Hepatocyte (in vitro differentiated cells): ENCODE results near the gene LYPD4. TPM values are rescaled to one million over a fixed set of nuclear protein-coding genes. Genes with fewer than 3 reads are reported as not detected.

Experiments used
- DNase-seq: peaks from one replicate; pipeline ENCODE4 v3.0.0-alpha.2; 2016; ENCODE audit warnings: low spot score
- H2AFZ ChIP-seq: fragments of 200-600 bp; sonication (generic); 2 replicates; pipeline ENCODE4 v1.6.0; 2016; ENCODE audit warnings: antibody characterized with exemption, mild to moderate bottlenecking
- H3K27ac ChIP-seq: fragments of 200-600 bp; sonication (generic); 2 replicates; pipeline ENCODE4 v1.5.1; 2016; ENCODE audit warnings: mild to moderate bottlenecking
- H3K27me3 ChIP-seq: fragments of 200-600 bp; sonication (generic); 2 replicates; pipeline ENCODE4 v1.6.1; 2016
- H3K36me3 ChIP-seq: fragments of 200-600 bp; sonication (generic); replicated peaks from 2 replicates; pipeline ENCODE4 v1.5.1; 2016; ENCODE audit warnings: low read depth; ENCODE audit not compliant: insufficient read depth
- H3K4me1 ChIP-seq: fragments of 200-600 bp; sonication (generic); 2 replicates; pipeline ENCODE4 v1.5.1; 2016; ENCODE audit warnings: mild to moderate bottlenecking, moderate library complexity; ENCODE audit not compliant: insufficient read depth
- H3K4me2 ChIP-seq: fragments of 200-600 bp; sonication (generic); 2 replicates; pipeline ENCODE4 v1.6.0; 2016
- H3K4me3 ChIP-seq: fragments of 200-600 bp; sonication (generic); 2 replicates; pipeline ENCODE4 v1.5.1; 2016; ENCODE audit warnings: mild to moderate bottlenecking
- H3K79me2 ChIP-seq: fragments of 200-600 bp; sonication (generic); 2 replicates; pipeline ENCODE4 v1.6.0; 2017; ENCODE audit warnings: mild to moderate bottlenecking
- H3K9me2 ChIP-seq: fragments of 200-600 bp; sonication (generic); replicated peaks from 2 replicates; pipeline ENCODE4 v1.6.0; 2017; ENCODE audit warnings: mild to moderate bottlenecking; ENCODE audit not compliant: insufficient read depth
- H3K9me3 ChIP-seq: fragments of 200-600 bp; sonication (generic); 2 replicates; pipeline ENCODE4 v1.5.1; 2016; ENCODE audit warnings: low read depth, mild to moderate bottlenecking
- H4K20me1 ChIP-seq: fragments of 200-600 bp; sonication (generic); 2 replicates; pipeline ENCODE4 v1.6.0; 2016; ENCODE audit warnings: mild to moderate bottlenecking; ENCODE audit not compliant: insufficient read depth, poor library complexity, severe bottlenecking
- CTCF ChIP-seq: fragments of 200-600 bp; sonication (generic); IDR thresholded peaks from 2 replicates; pipeline ENCODE4 v1.5.1; 2016; ENCODE audit warnings: antibody characterized with exemption, mild to moderate bottlenecking; ENCODE audit not compliant: poor library complexity
- EZH2 ChIP-seq: fragments of 200-600 bp; sonication (generic); IDR thresholded peaks from 2 replicates; pipeline ENCODE4 v1.6.1; 2016; ENCODE audit warnings: antibody characterized with exemption, mild to moderate bottlenecking, borderline replicate concordance
- EZH2phosphoT487 ChIP-seq: fragments of 200-600 bp; sonication (generic); IDR thresholded peaks from one replicate; pipeline ENCODE4 v1.6.1; 2018; ENCODE audit warnings: antibody characterized with exemption, mild to moderate bottlenecking, low read depth, moderate library complexity; ENCODE audit not compliant: unreplicated experiment, severe bottlenecking
- WGBS: methylation state at CpG from one replicate; pipeline ENCODE4 v1.1.6; 2016; ENCODE audit warnings: low lambda C conversion rate; ENCODE audit errors: missing lambda C conversion rate; 5-methylcytosine and 5-hydroxymethylcytosine counted together
- polyA plus RNA-seq: library from polyadenylated mRNA; unstranded; fragments of >200 nt; fragmentation: Nextera tagmentation; extraction: Ambion mirVana; gene quantifications from 2 replicates; pipeline ENCODE4 v1.2.1, GENCODE V29; 2016
- total RNA-seq: library from RNA; depleted of rRNA; stranded (reverse); fragments of >200 nt; gene quantifications from 2 replicates; pipeline ENCODE4 v1.2.3, GENCODE V29; 2014

The LYPD4 gene
- total and polyA plus RNA-seq, 2 experiments from 2014 or later: not detected

DNA sequence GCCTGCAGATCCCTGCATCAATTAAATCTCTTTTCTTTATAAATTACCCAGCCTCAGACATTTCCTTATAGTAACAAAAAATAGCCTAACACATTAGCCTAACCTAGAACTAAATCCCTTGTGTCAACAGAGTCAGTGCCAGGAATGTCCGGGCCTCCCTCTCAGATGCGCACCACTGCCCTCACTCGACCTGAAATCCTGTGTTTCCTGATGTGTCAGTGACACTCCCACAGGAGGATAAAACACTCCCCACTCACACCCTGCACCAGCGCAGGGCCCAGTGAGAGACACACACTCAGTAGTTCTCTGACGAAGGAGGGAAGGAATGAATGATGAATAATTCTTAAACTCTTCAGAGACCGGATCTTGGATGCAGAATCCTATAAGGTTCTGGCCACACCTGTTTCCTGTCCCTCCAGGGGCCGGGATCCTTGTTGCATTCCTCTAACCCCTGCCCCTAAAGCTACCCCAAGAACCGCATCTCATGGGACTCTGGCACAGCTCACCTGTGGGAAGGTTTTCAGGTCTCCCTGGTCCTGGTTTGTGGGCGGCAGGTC is 45.0 kb downstream of the LYPD4 start:
- H3K9me2 ChIP-seq: no peaks in the 10 kb centered on the region
- H3K4me2 ChIP-seq: no peak overlapping the region
- H3K36me3 ChIP-seq: no peaks in the 10 kb centered on the region
- H2AFZ ChIP-seq: no peak overlapping the region
- TF ChIP-seq CTCF: no peak
- TF ChIP-seq EZH2phosphoT487: no peak
- no peak for TF ChIP-seq EZH2
- no peak overlapping the region for H3K27ac ChIP-seq
- DNase-seq: no peak
- H4K20me1 ChIP-seq: no peaks in the 10 kb centered on the region
- H3K27me3 ChIP-seq: no peaks in the 10 kb centered on the region
- WGBS: 77% methylated on average over 9 of the region's 9 CpGs
- no peaks in the 10 kb centered on the region for H3K79me2 ChIP-seq
- H3K4me1 ChIP-seq: no peaks in the 10 kb centered on the region
- no peaks in the 10 kb centered on the region for H3K9me3 ChIP-seq
- H3K4me3 ChIP-seq: no peak overlapping the region

- Histone ChIP-seq H3K27ac (no peak overlapping the region), H3K9me3 (no peaks in the 10 kb centered on the region), H3K79me2 (no peaks in the 10 kb centered on the region), H3K4me3 (no peak overlapping the region), H3K4me1 (no peaks in the 10 kb centered on the region), H3K4me2 (no peak overlapping the region), H3K27me3 (peaks cover 5% of the 10 kb centered on the region), H2AFZ (no peak overlapping the region), H3K36me3 (no peaks in the 10 kb centered on the region), H4K20me1 (no peaks in the 10 kb centered on the region), H3K9me2 (no peaks in the 10 kb centered on the region)
- no peak for TF ChIP-seq CTCF
- TF ChIP-seq EZH2: no peak
- DNase-seq: no peak
- WGBS: 85% methylated on average over 1 of the region's 1 CpG
Observed at GRCh38 chr19:41796901-41797300, 47.6 kb downstream of the LYPD4 start.

DNA sequence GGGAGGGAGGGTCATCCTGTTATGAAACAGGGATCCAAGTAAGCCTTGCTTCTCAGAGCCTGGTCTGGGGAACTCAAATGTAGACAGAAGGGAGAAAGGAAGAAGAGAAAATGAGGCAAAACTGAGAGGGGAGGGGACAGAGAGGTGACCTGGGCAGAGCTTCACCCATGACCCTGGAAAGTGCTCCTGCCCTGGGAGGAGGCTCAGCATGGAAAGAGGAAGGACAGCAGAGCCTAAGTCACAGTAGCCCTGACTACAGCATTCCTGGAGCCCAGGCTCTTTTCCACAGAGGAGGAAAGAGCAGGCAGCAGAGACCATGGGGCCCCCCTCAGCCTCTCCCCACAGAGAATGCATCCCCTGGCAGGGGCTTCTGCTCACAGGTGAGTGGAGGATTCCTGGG is 48.1 kb downstream of the LYPD4 start, which contains the start of gene CEACAM3:
Gene CEACAM3 (plus strand): TSS at position 226 of the 400 bp plus-strand sequence. CDS start 91 bp downstream, at position 317.
- no peak for DNase-seq
- Histone ChIP-seq H3K4me3 (no peak within 1 kb of the TSS), H3K27me3 (peaks cover 5% of the 10 kb centered on the region), H3K4me2 (no peak within 1 kb of the TSS), H3K4me1 (no peaks in the 10 kb centered on the region), H3K9me3 (no peaks in the 10 kb centered on the region), H2AFZ (no peak within 1 kb of the TSS), H3K27ac (no peak within 1 kb of the TSS), H3K79me2 (no peaks in the 10 kb centered on the region), H4K20me1 (no peaks in the 10 kb centered on the region), H3K36me3 (no peaks in the 10 kb centered on the region), H3K9me2 (no peaks in the 10 kb centered on the region)
- TF ChIP-seq EZH2: no peak
- no peak for TF ChIP-seq CTCF
- no peak for TF ChIP-seq EZH2phosphoT487

DNA sequence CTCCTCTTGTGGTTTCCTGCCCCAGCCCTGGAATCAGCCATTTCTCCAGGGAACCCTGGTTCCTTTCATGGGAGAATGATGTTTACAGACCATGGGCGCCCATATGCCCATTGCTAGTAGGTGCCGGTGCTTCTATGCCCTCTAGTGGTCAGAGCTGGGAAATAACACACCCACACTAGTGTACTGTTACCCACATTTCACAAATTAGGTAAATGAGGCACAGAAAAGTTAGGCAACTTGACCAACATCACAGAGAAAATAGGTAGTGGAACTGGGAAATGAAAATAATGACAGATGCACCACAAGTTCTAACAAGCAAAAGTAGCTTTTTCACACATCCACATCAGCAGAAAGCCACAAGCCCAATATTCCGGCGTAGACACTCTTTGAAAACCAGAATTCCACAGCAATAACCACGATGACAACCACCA is 49.4 kb downstream of the LYPD4 start:
- Histone ChIP-seq H3K4me3 (no peak overlapping the region), H3K9me3 (no peaks in the 10 kb centered on the region), H3K4me2 (no peak overlapping the region), H3K27me3 (peaks cover 5% of the 10 kb centered on the region), H3K9me2 (no peaks in the 10 kb centered on the region), H3K79me2 (no peaks in the 10 kb centered on the region), H3K36me3 (no peaks in the 10 kb centered on the region), H3K27ac (no peak overlapping the region), H3K4me1 (no peaks in the 10 kb centered on the region), H2AFZ (no peak overlapping the region), H4K20me1 (no peaks in the 10 kb centered on the region)
- TF ChIP-seq EZH2phosphoT487 (no peak), CTCF (peak; percentile 60)
- 43% methylated on average over 5 of the region's 5 CpGs for whole genome bisulfite sequencing
- DNase-seq: peak; percentile 65
